ENCODE data around the gene ANKRD63.

ANKRD63 gene

GRCh38 chr15:40313531-40314398 lies 30.9 kb upstream of the ANKRD63 start:
- DNase-seq = peak; percentile 34

GRCh38 chr15:40312370-40313158 lies 29.7 kb upstream of the ANKRD63 start:
- DNase-seq = no peak

DNA sequence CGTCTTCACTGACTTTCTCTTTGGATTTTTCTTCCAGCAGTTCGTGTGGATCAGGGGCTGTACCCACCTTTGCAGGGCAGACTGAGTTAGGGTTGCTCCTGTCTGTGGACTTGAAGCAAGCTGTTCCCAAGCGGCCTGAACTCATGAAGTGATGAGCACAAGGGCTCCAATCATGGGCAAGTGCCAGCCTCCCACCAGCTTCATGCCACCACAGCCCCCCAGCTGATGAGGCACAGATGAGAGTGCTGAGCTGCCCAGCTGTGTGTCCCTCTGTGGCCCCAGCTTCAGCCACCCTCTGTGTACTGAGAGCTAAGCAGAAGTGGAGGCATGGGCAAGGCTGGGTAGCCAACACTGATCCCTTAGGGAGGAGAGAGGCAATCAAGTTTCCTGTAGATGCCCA lies 28.1 kb upstream of the ANKRD63 start:
- no peak for DNase-seq

DNA sequence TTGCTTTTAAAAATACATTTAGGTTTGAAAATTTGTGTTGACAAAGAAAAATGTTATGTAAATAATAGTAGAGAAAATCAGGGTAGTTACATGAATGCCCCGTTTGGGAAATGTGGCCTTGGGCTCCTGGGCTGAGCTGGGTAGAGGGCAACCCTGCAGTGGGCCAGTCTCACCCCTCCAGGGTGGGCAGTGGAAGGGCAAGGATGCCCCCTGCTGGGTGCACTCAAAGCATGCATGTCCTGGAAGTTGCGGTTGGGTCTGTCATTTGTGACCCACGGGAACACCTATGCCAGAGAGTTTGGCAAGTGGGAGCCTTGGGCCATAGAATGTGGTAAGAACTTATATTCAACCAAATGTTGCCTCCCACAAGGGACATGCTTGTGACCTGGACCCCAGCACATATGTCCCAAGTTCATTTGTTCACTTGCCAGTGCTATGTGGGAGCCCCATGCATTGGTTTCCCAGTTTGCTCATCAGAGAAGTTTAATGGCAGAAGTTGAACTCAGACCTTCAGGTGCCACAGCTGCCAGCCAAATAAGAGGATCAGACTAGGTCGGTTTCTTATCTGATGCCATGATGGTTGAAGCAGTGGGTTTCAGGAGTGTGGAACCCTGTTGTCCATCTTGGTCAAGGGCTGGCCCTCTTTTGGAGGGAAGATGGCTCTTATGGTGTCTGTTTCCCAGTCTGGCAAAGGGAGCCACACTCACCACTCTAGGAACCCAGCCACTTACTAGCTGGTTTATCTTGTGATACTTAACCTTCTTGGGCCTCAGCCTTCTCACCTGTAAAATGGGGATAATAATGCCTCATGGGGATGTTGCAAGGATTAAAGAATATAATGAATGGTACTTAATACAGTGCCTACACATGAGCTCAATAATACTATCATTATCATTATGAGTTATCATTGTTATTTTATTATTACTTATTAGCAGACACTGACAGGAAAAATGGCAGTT lies 27.4 kb upstream of the ANKRD63 start:
- peak; percentile 82 for DNase-seq

- DNase-seq = no peak
Measured at GRCh38 chr15:40309344-40309862, 26.5 kb upstream of the ANKRD63 start.

DNA sequence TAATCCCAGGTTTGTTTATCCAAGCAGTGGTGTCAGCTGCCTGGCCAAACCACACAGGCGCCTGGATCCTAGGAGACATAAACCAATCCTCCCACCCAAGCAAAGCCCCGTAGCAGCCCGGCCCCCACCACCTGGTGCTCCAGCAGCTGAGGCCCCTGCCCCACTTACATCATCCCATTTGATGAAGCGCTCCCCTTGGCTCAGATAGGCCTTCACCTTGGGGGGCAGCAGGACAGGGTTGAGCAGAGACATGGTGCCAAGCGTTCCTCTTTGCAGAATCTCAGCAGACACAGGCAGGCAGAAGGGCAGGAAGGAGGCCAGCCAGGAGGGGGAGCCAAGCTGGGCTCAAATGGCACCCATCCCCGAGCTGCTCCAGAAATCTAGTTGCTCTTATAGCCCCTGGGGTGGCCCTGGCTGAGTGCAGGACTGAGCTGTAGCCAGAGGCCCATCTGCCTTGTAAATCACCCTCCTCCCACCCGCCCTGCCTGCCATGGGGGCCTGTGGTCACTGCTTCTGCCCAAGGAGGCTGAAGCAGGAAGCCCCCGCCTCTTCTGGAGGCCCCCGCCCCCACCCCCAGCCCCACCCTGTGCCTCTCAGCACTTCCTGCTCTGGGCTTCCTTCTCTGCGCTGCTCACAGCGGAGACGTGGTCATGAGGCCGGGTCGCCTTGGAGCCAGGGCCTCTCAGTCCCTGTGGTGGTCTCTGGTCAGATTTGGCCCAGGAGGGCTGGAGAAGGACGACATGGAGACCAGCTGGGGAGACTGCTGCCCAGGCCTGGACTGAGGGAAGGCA lies 24.8 kb upstream of the ANKRD63 start, which contains the start of gene PLCB2:
PLCB2 (minus strand) TSS at position 515 of the 791 bp plus-strand sequence; CDS start at position 252, 263 bp downstream.
- DNase-seq = peak; percentile 89

- peak; percentile 32 for DNase-seq
Measured at GRCh38 chr15:40306908-40307307, 24.0 kb upstream of the ANKRD63 start.

DNA sequence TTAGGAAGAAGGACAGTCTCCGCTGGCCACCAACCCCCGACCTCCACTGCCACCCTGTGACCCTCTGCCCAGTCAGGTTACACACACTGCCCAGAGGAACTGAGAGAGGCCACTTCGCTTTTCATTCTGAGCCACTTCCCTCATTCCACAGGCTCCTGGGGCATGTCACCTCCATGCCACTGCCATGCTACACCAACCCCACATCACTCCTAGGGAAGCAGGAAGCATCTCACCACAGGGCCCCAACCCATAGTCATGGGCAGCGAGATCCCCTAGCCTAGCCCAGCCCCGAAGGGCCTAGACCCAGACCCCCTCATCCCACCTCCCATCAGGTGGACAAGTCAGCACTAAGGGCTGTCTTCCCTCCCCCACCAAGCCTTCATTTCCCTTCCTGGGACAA lies 23.5 kb upstream of the ANKRD63 start:
- no peak for DNase-seq

- no peak for DNase-seq
Measured at GRCh38 chr15:40305281-40305680, 22.4 kb upstream of the ANKRD63 start.

GRCh38 chr15:40303576-40303975 lies 20.7 kb upstream of the ANKRD63 start:
- DNase-seq = no peak

DNA sequence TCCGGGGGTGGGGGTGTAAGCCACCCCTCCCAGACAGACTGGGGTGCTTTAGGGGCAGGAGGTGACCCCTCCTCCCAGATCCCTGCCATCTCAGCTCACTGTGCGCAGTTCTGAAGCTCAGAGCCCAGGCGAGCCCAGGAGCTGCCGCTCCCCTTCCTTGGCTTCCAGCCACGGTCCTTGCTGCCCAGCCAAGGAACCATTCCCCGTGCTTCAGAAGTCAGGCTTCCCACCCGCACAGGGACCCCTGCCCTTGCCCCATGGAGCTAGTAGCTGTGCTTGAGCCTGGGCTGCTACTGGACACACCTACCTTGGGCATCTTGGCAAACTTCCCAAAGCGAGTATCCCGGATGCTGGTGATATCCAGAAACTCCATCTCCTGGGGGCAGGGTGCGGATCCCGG lies 20.1 kb upstream of the ANKRD63 start:
- no peak for DNase-seq

DNA sequence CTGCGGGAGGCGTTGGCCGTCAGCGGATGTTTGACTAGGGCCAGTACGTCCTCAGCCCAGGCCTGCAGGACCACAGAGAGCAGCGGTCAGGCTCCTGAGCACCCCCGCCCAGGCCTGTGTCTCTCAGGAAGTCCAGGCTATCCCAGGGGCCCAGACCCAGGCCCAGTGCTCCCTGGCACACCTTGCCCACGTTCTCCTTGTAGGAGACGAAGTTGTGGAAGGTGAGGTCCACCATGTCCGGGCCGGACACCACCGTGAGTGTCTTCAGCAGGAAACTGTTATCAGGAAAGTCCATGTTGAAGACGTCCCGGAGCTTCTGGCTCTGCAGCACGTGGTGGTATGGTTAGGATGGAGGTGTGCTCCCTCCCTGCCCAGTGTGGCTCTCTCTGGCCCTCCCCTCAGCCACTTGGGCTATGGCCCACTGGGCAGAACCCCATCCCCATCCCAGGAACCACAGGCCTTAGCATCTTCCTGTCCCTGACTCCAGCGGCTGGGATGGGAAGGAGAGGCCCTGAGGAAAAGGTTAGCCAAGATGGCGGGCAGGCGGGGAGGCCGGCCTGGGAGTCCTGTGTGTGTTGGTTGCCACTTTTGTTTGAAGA lies 19.5 kb upstream of the ANKRD63 start:
- no peak for DNase-seq

GRCh38 chr15:40301467-40302179 lies 18.8 kb upstream of the ANKRD63 start:
- no peak for DNase-seq

DNA sequence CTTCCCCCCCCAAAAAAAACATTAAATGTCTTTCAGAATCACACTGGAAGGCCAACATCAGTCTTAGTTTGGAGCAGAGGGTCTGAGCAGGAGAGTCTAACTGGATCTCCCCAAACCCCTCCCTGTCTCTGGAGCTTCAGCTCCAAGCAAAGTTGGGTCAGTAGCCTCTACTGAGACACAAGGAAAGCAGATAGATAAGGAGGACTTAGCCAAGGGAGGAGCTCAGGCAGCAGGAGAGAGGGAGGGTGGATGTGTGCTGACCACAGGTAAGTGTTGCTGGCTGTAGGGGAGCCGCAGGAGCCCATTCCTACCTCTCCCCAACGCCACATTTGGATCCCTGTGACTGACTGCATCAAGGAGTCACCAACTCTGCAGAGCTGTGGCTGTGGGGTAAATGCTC lies 17.9 kb upstream of the ANKRD63 start:
- DNase-seq = no peak

GRCh38 chr15:40300367-40300766 lies 17.5 kb upstream of the ANKRD63 start:
- no peak for DNase-seq

DNA sequence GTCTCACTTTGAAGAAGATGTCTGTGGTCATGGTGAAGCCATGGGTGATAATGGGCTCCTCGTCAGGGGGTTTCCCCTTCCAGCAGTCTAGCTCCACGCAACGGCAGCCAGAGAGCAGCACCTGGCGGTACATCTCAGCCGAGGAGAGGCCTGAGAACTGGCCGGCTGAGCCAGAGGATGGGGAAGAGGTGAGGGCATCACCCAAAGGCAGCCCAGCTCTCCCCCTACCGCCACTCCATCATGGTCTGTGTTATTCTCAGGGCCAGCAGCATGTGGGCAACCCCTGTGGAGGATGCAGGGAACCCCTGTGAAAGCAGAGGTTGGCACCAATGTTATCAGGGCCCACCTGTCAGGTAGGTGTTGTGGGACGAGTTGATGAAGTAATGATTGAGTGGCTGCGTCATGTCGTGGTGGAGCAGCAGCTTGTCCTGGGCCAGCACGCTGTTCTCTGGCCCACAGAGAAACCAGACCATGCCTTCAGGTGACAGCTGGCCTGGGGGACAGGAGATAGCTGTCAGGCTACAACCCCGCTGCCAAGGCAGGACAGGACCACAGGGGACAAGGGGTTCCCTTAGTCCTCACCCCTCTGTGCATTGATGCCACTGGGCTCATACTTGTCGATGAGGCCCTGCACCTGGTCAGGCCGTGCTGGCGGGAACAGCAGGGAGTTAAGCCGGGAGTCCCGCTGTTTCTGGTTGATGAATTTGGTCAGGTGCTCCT lies 15.5 kb upstream of the ANKRD63 start:
- DNase-seq = no peak

DNA sequence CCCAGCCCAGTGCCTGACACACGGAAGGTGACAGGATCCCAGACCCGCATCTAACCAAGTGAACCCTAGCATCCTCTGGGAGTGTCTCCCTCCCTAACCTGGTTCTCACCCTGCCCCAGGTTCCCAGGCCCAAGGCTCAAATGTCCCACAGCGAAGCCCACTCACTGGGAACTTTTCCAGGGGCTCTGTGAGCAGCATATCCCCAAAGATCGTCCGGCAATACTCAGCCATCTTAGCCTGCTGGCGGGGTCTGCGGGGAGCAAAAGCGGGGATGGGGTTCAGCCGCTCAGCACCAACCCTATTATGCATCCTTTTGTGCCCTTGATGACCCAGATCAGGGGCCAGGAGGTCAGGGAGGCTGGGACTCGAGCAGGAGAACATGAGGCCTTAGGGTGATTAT lies 14.5 kb upstream of the ANKRD63 start:
- DNase-seq = no peak

DNA sequence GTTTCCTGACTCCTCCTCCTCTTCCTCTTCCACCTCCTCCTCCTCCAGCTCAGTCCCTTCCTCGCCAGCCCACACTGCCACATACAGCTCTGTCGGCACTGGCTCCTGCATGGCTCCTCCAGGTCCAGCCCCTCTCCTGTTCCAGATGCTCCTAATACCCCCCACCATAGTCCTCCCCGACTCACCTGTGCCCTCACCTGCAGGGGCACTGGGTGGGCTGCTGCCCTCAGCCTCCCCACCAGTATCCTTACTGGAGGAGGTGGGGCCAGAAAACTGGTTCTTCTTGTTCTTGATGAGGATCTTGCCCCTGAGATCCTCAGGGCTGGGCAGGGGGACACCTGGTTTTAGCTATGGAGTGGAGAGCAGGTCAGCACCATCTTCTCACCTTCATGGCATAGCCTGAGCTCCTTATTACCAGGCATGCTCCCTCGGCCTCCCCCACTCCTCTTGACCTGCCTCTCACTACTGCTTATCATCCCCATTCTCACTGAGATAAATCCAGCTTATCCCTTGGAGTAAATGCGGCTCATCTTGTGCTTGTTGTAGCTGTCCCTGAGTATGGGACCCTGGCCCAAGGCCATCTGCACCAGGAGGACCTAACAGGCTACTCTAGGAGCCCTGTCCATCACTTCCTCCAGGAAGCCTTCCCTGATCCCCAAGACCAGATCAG lies 13.8 kb upstream of the ANKRD63 start:
- no peak for DNase-seq

DNA sequence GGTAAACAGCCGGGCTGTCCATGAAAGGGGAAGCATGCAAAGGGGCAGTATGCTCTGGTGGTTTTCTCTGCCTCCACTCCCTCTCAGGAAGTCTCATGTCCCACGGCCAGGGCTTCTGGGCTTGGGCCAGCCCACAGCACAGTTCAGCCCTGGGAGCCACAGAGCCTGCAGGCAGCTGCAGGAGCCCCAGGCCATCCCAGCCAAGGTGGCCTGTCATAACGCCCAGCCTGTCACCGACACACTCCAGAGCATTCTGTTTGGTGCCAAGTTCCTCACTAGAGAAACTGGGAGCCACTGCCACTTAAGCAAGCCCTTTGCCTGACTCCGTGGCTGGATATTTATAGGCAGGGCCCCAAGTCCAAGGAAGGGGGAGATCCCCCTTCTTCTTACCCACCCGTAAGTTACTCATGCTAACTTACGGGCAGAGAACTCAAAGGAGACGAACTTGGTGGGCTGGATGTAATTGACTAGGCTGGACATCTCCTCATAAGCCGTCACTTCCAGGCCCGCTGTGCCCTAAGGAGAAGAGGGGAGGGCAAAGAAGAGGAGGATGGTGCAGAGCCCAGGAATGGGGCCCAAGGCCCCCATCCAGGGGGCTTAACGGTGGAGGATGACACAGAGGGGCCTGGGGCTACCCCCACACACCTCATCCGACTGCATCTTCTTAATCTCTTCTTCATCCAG lies 13.2 kb upstream of the ANKRD63 start:
- no peak for DNase-seq
